GM19043 (cell line): ENCODE measurements around the gene NOVA2.

Source experiments
- ATAC-seq: cut with Tn5 transposase; IDR thresholded peaks from one replicate; pipeline ENCODE4 v1.9.1; 2021; ENCODE audit warnings: low read depth; ENCODE audit not compliant: unreplicated experiment

The NOVA2 gene, protein sequence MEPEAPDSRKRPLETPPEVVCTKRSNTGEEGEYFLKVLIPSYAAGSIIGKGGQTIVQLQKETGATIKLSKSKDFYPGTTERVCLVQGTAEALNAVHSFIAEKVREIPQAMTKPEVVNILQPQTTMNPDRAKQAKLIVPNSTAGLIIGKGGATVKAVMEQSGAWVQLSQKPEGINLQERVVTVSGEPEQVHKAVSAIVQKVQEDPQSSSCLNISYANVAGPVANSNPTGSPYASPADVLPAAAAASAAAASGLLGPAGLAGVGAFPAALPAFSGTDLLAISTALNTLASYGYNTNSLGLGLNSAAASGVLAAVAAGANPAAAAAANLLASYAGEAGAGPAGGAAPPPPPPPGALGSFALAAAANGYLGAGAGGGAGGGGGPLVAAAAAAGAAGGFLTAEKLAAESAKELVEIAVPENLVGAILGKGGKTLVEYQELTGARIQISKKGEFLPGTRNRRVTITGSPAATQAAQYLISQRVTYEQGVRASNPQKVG

DNA sequence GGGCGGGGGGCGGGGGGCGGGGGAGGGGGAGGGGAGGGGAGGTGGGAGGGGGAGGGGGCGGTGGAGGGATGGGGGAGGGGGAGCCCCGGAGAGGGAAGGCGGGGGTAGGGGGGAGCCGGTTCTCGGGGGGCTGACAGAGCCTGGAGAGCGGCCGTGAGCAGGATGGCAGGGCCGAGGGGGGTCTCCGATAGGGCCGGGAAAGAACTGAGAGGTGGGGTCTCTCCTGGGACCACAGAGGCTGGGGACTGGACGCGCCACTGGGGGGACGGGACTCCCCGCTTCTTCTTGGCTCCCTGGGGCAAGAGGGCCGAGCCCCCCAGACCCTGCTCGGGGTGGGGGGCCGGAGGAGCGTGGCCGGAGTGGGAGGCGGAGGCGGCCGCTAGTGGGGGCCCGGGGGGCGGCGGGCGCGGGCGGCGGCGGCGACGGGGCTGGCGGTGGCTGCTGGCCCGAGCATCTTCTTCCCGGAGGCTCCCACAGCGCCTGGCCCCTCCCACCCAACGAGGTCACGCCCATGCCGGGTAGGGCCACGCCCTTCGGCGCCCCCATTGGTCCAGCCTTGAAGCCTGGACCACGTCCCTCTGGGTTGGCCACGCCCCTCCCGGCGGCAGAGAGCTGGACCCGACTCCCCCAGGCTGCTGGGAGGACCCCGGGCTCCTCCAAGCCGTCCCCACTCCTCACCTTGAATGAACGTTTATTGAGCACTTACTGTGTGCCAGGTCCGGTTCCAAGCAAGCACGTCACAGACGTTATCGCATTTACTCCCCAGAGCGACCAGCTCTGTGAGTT is at the start of gene NOVA2:
Gene NOVA2 (minus strand): TSS at position 313 of the 786 bp plus-strand sequence. CDS start 514 bp downstream, outside the sequence.
- ATAC-seq, result no peak

DNA sequence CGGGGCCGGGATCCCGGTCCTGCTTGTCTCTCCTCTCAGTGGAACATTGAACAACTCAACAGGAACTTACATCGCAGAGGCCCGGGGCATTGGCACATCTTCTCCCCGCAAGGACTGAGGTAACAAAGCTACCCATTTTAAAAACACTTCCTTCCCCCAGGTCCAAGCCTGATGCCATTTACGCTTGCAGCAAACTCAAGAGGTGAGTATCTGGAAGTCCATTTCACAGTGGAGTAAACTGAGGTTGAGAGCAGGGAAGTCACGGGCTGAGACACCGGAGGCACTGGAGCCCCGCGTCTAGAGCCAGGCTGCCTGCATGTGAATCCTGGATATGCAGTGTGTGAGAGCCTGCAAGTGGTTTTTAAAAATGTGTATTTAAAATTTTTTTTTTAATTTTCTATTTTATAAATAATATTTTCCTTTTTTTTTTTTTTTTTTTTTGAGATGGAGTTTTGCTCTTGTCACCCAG is 49.7 kb upstream of the NOVA2 start:
- ATAC-seq, result no peak

DNA sequence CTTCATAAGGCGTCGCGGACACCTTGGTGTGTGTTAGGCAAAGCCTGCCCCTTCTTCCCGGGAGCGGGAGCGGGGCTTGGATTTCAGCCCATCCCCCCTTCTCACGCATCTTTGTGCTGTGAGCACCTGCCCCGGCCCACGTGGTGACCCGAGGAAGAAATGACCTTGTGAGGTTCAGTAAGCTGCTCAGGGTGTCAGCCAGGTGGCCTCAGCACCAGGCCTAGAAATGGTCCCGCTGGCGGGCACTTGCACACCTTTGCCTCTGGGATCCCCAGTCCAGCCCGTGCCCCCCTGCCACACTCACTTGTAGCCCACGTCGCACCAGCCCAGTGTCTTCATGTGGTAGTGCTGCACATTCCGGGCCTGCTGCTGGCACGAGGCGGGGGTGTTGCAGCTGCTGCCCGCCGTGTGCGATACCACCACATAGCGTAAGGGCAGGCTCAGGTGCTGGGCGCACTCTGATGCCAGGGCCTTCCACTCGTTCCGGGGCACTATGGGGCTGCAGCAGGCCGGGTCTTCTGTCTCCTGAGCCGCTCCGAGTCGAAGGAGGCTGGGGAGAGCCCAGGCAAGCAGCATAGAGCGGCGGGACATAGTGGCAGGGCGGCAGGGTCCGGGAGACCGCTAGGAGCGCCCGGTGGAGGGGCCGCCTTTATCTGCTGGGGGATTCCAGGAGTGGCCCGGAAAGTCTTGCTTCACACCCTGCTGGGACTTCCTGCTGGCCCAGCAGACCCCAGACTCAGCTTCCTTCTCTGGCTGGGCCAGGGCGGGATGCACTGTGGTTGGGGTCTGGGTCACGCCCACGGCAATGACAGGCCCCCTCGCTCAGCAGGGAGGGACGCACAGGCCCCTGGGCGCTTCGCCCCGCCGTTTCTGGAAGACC is 49.0 kb upstream of the NOVA2 start, which contains the start of gene PGLYRP1:
Gene PGLYRP1 (minus strand): TSS at position 623 of the 880 bp plus-strand sequence. CDS start 32 bp downstream, at position 591.
- no peak for ATAC-seq

DNA sequence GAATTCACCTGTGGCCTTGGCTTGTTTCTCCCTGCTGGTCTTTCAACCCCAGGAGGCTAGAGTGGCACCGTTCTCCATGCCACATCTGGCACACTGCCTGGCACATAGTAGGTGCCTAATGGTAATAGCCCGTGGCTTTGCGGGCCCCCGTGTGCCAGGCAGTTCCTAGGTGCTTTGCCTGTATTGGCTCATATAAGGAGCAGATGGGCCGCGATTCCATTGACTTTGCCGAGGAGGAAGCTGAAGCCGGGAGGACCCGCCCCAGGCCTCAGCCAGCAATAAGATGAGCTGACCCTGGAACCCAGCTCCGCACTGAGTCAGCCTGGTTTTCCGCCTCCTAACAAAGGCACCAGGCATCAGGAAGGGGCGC is 48.4 kb upstream of the NOVA2 start:
- no peak for ATAC-seq

DNA sequence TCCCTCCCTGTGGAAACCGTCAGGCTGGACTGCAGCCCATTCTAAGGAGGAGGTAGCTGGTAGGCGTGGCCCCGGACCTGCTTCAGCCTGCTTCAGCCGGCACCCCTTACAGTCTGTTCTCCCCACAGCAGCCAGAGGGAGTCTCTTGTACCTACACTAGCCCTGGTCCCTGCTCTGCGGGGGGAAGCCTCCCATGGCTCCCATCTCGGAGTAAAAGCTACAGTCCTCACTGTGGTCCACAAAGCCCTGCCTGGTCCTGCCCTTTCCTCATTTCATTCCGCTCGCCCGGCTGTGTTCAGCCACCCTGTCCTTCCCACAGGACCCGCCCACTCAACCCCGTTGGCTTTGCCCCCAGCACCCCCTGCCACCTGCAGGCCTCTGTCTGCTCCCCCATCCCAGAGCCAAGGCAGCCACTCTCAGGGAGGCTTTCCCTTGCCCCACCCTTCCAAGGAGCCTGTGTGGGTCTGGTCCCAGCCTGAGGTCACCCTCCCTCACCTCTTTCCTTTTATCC is 47.9 kb upstream of the NOVA2 start:
- no peak for ATAC-seq

DNA sequence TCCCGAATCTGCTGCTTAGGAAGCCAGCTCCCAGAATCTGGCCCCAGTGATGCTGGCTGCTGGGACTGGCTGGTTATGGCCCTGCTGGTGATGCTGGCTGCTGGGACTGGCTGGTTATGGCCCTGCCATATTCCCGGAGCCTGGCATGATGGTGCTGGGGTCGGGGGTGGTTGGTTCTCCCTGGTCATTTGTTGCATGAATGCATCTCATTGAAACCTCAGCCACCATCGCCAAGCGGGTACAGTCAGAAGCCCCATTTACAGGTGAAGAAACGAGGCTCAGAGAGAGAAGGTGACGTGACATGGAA is 47.1 kb upstream of the NOVA2 start:
- ATAC-seq, result no peak

DNA sequence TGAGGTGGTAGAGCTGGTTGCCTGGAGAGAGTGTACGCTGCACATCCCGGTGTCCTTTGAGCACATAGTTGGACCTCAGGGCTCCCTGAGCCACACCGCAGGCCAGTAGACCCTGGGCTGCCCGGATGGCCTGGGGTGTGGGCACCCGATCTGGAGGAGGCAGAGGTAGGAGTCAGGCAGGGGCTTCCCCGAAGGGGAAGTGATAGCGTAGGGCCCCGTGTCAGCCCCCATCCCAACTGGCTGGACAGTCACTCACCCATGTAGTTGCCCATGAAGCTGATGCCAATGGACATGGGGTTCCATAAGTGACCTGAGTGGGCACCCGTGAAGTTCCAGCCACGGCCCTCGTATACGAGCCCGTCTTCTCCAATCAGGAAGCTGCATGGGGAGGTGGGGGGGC is 45.6 kb upstream of the NOVA2 start:
- no peak for ATAC-seq

DNA sequence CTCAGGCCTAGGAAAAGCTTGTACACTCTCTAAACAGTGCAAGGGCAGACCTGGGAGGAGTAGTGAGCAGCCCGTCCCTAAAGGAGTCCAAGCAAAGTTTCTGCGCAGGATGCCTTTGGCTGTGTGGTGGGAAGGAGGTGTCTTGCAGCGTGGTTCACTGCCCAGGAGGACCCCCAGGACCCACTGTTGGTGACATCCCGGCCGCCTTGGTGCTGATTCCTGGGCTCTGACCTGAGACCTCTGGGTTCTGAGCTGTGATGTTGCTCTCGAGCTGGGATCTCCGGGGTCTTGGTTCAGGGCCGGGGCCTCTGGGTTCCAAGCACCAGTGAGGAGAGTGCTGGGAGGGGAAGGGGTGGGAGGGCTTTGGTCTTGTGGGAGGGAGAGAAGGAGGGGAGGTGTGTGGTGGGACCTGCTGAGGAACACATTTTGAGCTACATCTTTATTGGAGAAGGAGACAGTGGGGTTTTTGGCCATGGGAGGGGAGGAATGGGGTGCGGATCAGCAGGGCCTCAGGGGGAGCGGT is 45.1 kb upstream of the NOVA2 start:
- no peak for ATAC-seq

DNA sequence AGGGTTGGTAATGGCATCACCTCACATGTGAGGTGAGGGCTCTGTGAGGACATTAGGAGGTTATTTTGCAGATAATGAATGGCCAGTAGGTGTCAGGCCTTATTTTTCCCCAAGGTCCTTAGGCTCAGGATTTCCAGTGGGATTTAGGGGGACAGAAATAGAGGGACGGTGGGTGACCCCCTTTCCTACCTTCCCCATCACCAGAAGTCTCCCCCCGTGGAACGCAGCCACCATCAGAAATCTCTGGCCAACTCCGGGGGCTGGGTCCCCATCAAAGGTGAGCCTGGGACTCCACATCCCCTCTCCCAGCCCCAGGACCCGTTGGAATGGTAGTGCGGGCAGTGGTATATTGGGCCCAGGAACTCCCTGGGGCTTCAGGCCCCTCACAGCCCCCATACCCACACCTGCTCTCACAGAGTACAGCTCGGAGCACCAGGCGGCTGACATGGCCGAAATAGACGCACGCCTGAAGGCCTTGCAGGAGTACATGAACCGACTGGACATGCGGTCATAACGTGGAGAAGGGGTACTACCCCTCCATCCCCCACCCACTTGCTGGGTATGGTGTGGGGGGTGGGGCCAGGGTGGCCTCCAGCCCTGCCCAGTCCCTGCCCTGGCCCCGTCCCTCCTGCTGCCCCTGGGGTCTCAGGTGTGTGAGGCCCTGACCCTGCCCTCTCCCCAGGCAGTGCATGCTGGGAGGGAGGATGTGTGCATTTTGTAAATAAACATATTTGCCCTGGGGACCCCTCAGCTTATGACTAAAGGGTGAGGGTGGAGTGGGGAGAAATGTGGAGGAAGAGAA is 44.4 kb upstream of the NOVA2 start:
- ATAC-seq, result no peak

DNA sequence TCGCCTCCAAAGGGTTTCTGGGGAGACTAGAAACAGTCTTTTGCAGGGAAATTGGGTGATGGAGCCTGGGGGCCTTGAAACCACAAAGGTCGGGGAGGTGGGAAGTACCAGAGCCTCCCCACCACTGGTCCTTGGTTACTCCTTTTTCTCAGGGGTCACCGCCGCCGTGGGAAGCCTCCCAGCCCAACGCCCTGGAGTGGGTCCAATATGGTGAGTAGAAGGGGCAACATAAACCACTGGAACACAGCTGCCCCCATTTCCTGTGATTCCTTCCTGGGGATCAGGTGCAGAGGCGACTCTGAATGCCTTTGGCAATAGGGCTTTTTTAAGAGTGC is 43.4 kb upstream of the NOVA2 start:
- no peak for ATAC-seq

DNA sequence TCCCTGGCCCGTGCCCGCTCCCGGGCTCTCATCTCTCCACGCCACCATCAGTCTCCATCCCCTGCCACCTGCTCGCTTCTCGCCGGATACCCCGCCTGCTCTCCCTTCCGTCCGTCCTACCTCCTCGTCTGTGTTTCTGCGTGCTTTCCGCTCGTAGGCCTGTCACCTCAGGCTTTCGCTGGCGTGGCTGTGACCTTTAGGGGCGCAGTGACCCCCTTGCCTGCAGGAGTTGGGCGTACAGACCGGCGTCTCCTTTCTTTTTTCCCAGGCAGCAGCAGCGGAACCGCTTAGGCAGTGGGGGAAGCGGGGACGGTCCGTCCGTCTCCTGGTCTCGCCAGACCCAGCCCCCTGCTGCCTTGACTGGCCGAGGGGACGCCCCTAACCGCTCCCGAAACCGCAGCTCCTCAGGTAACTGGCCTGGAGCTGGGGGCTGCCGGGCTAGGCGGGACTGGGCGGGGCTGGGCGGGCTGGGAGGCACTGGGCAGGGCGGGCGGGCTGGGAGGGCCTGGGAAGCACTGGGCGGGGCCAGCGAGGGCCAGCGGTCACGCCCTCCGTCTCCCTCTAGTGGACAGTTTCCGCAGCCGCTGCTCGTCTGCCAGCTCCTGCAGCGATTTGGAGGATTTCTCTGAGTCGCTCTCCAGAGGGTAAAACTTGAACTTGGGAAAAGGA is 42.9 kb upstream of the NOVA2 start:
- ATAC-seq, result no peak

DNA sequence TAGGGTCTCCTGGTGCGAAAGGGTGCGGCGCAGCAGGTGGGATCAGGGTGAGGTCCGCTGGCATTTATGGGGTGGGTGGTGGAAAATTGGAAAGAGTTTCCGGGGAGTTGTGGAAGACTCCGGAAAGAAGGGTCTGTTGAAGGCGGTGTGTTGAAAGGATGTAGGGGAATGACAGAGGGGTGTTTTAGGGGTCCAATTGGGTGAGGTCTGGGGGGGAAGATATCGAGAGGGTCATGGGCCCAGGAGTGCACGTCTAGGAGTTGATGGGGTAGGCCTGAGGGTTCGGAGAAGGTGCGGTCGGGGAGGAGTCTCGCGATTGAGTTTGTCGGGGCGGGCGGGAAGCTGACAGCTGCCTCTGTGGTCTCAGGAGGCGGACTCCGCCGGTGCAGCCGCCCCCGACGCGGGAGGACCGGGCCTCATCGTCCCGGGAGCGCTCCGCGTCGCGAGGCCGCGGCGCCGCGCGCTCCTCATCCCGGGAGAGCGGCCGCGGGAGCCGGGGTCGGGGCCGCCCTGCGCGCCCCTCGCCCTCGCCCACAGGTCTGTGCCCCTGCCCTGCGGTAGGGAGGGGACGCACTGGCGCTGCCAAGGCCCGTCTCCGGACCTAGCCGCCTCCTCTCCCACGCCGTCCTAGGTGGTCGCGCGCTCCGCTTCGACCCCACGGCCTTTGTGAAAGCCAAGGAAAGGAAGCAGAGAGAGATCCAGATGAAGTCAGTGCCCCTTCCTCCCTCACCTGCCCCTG is 42.2 kb upstream of the NOVA2 start:
- no peak for ATAC-seq

DNA sequence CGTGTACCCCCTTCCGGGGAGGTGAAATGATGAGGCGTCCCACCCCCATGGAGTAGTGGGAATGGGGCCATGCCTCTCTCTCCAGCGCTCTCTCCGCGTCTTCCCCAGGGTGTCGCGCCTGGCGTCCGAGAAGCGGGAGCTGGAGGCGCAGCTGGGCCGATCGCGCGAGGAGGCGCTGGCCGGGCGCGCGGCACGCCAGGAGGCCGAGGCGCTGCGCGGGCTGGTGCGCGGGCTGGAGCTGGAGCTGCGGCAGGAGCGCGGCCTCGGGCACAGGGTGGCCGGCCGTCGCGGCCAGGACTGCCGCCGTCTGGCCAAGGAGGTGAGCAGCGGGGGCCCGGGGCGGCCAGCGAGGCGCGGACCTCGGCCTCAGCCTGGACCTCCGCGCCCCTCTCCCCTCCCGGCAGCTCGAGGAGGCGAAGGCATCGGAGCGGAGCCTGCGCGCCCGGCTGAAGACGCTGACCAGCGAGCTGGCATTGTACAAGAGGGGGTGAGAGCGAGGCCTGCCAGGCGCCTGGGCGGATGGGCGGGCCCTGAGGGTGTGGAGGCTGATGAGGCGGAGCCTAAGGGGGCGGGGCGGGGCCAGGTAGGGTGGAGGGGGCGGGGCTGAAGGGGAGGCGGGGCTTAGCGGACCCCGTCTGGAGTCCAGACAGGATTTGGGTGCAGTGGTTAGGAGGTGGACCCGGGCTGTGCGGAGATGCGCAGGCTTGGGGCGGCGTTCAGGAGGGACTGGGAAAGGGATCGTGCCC is 41.4 kb upstream of the NOVA2 start:
- no peak for ATAC-seq

DNA sequence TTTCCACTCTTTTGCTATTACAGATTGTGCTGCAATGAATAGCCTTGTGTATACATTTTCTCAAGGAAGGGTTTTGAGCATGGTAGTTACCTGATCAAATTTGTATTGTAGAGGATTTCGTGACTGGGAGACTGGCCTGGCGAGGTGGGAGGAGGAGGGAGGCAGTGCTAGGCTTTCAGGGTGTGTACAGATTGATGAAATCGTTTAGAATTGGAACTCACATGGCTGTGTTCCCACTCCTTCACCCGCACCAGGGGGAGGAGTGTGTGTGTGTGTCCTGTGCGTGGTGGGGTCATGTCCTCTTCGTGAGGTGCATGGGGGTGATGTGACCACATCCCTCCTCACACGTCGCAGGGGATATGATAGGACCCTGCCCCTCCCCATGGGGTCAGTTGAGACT is 40.9 kb upstream of the NOVA2 start:
- no peak for ATAC-seq

DNA sequence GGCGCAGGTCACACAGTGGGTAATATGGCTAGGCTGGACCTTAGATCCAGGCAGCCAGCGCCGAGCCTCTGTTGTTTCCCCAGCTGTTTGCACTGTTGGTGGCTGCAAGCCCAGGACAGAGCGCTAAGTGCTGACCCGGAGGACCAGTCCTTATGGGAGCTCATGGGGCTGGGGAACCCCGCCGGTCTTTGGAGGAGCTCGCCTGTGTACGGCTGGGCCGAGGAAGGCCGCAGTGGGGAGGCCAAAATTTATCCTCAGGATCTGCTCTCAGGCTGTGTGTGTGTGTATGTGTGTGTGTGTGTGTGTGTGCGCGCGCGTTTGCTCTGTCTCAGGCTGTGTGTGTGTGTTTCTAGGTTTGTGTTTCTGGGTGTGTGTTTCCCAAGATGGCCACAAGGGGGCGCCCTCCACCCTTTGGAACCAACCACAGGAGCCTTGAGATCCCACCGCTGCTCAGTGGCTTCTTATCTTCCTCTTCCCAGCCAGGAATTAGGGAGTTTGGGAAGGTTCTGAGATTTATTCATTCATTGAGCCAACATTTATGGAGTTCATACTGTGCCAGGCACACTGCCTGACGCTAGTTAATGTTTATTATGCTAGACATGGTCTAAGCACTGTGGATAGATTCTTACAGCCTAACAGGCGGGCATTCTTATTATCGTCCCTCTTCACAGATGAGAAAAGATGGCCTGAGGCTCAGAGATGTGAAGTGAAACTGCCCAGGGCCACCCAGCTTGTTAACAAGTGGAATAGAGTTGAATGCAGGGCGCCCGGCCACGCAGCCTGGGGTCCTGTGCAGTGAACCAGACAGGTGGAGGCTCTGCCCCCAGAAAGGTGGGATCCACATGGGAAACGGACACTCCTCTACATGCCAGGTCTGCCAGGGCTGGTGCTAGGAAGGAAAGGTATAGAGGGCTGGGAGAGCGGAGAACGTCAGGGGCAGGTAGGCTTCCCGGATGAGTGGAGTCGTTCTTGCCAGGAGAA is 36.2 kb upstream of the NOVA2 start:
- ATAC-seq, result no peak

DNA sequence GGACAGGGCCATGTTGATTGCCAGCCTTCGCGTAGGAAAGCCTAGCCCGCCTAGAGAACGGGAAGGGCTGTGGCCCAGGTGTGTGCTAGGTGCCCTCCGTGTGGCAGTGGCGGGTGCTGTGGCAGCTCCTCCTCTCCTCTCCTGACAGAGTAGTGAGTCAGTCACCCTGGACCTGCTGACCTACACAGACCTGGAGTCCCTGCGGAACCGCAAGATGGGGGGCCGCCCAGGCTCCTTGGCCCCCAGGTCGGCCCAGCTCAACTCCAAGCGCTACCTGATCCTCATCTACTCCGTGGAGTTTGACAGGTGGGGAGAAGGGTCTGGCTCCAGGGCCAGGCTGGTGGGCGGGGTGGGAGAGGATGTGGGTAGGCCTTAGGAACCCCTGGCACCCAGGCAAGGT is 32.7 kb upstream of the NOVA2 start:
- no peak for ATAC-seq
